Rectal smooth muscle tissue (tissue), 1 donor: ENCODE measurements around the gene GPC5.

ENCODE experiments used
- H3K27ac ChIP-seq: one replicate; pipeline ENCODE4 v1.7.0; 2013; ENCODE audit warnings: low read depth, low read length, inconsistent platforms
- H3K27me3 ChIP-seq: one replicate; pipeline ENCODE4 v1.7.0; 2013; ENCODE audit warnings: low read length; ENCODE audit not compliant: control insufficient read depth, insufficient read depth
- H3K36me3 ChIP-seq: one replicate; pipeline ENCODE4 v1.7.0; 2013; ENCODE audit warnings: low read length; ENCODE audit not compliant: control insufficient read depth, insufficient read depth
- H3K4me1 ChIP-seq: one replicate; pipeline ENCODE4 v1.7.0; 2013; ENCODE audit warnings: low read length; ENCODE audit not compliant: control insufficient read depth, insufficient read depth
- H3K4me3 ChIP-seq: one replicate; pipeline ENCODE4 v1.7.0; 2013; ENCODE audit warnings: low read length
- H3K9ac ChIP-seq: one replicate; pipeline ENCODE4 v1.7.0; 2013; ENCODE audit warnings: low read length

GPC5 gene

DNA sequence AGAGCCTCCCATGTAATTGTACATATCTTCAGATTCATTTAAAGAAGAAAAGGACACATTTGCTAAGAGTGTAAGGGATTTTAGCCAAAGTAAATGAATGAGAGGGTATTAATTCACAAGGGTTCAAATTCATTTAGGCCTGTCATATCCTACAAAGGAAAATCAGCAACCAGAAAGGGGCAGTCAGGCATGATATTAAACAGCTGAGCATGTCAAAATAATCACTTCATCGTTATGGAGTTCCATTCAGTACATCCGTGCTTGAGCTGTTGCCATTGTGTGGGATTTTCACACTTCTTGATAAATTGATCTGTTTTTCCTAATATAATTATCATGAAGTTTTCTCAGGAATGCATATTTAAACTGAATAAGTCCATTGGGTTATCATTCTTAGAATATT lies 567.1 kb downstream of the GPC5 start:
- Histone ChIP-seq H3K4me1 (no peaks in the 10 kb centered on the region), H3K36me3 (no peaks in the 10 kb centered on the region), H3K4me3 (no peak overlapping the region), H3K9ac (no peak overlapping the region), H3K27ac (no peak overlapping the region), H3K27me3 (no peaks in the 10 kb centered on the region)

DNA sequence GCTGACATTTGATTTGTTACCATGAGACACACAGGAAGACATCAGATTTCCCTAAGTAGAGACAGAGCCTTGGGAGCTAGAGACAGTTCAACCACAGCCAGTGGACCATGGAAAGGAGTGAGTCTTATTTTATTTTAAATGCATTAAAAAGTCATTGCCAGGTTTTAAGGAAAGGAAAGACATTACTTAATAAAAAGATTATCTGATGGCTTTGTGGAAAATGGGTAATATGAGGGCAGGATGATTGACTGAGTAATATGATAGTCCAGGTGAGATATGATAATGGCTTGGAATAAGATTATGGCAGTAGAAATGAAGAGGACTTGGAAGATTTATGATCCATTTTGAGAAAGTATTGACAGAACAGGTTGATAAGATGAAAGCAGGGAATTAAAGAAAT lies 580.1 kb downstream of the GPC5 start:
- H3K9ac ChIP-seq: no peak overlapping the region
- H3K27me3 ChIP-seq: no peaks in the 10 kb centered on the region
- no peaks in the 10 kb centered on the region for H3K4me1 ChIP-seq
- no peak overlapping the region for H3K27ac ChIP-seq
- no peaks in the 10 kb centered on the region for H3K36me3 ChIP-seq
- H3K4me3 ChIP-seq: no peak overlapping the region

DNA sequence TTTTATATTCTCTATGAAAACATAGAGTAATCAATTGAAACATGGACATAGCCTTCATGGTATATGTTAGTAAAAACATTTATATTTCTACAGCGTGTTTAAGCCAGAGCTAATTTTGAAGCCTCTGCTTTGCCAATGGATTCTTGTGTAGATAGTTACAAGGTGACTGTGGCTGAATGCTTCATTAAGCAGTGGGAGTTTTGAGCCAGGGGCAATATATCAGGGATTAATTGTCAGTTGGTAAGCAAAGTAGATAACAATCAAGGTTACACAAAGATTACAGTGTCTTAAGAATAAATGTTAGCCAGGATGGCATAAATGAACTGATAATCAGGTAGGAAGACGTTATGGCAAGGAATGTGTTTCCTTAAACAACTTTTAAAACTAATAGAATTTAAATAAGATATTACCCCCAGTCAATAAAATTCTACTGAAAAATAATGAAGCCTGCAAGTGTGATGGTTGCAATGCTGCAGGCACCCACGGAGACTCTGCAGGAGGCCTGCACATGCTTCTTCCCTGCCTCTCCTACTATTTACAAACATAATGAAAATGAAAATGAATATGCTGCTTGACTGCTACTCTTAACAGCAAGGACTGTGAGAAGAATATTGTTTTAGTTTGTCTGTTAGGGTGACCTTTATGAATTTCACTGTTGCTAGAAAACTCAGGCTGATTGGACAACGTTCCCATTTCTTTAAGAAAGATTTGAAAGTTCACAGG lies 588.5 kb downstream of the GPC5 start:
- H3K36me3 ChIP-seq: no peaks in the 10 kb centered on the region
- H3K27ac ChIP-seq: no peak overlapping the region
- H3K4me1 ChIP-seq: no peaks in the 10 kb centered on the region
- H3K9ac ChIP-seq: no peak overlapping the region
- no peak overlapping the region for H3K4me3 ChIP-seq
- no peaks in the 10 kb centered on the region for H3K27me3 ChIP-seq

DNA sequence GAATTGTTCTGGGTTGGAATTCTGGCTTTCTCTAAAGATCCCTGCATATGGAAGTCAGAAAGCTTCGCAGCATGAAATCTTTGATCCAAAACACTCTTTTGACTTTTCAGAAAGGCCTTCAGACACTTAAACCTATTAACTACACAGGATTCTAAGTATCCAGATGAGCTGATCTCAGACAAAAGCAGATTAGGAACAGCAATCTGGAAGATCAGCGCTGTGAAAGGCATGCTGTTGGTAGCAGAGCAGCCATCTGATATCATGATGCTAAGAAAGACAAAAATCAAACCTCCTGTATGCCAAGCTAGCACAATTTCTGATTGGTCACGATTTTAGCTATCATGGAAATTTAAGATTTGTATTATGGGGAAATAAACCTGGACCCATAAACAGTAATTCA lies 589.9 kb downstream of the GPC5 start:
- H3K9ac ChIP-seq: no peak overlapping the region
- H3K4me3 ChIP-seq: no peak overlapping the region

DNA sequence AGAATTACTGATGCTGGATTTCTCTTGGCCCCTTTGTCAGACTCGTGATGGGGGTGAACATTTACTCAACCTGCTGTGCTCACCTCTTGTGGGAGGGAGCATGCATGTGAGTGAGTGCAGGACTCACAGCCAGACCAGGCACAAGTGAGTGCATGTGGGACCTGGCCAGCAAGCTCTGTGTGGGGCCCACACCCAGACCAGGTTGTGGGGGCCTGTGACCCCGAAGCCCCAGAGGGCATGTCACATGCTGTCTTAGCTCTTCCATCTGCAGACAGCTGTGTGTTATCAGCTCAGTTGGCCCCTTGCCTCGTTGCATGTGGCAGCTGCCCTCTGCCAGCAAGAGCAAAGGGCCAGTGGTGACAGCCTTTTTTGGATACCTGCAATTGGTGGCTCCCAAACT lies 614.4 kb downstream of the GPC5 start:
- Histone ChIP-seq H3K4me3 (no peak overlapping the region), H3K4me1 (no peaks in the 10 kb centered on the region), H3K27ac (no peak overlapping the region), H3K9ac (no peak overlapping the region), H3K27me3 (no peaks in the 10 kb centered on the region), H3K36me3 (no peaks in the 10 kb centered on the region)

More for the DNA sequence above, 589.9 kb downstream of the GPC5 start:
- H3K27ac ChIP-seq: no peak overlapping the region
- no peaks in the 10 kb centered on the region for H3K4me1 ChIP-seq
- no peaks in the 10 kb centered on the region for H3K36me3 ChIP-seq
- no peaks in the 10 kb centered on the region for H3K27me3 ChIP-seq

DNA sequence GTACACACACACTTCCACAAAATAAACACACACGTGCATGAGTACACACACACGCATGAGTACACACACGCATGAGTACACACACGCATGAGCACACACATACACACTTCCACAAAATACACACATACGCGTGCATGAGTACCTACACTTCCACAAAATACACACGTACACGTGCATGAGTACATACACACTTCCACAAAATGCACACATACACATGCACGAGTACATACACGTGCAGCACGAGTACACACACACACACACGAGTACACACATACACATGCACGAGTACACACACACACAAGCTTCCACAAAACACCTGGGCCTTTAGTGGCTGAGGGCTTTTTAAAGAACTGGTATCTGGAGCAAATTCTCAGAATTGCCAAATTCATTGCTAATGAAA lies 619.3 kb downstream of the GPC5 start:
- H3K9ac ChIP-seq: no peak overlapping the region

DNA sequence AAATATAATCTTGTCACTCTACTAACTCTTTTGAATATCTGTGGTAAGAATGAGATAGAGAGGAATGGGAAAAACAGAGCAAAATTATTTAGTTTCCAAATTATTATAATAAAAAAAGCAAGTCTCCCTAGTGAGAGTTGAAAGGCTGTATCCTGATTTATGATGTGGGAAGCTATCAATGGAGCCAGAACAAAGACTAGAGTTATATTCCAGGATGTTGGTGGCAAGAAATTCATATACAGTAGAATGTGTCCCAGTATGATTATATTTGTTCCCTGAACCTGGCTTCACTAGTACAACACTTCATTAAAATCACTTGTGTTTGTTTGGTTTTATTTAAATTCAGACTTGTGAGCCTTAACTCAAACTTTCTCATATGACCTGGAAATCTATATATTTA lies 630.3 kb downstream of the GPC5 start:
- Histone ChIP-seq H3K27me3 (no peaks in the 10 kb centered on the region), H3K4me1 (no peaks in the 10 kb centered on the region), H3K4me3 (no peak overlapping the region), H3K36me3 (no peaks in the 10 kb centered on the region), H3K9ac (no peak overlapping the region), H3K27ac (no peak overlapping the region)

More for the DNA sequence above, 619.3 kb downstream of the GPC5 start:
- Histone ChIP-seq H3K27ac (no peak overlapping the region), H3K4me3 (no peak overlapping the region), H3K36me3 (no peaks in the 10 kb centered on the region), H3K4me1 (no peaks in the 10 kb centered on the region), H3K27me3 (no peaks in the 10 kb centered on the region)

DNA sequence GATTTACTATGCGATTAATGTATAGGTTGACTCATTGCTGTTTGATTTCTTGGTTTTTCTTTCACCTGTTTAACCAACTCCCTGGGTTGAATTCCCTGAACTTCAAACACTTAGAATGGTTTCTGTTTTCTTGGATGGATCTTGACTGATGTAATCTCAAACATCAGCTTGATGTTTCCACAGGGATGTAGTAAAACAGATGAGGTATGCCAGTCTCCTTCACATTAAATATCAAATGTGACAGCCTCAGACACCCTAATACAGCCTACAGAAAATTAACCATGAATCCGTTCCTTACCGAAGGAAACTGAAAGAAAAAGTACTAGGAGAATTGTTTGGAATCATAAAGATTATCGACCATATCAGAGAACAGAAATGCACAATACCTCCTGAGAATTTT lies 631.2 kb downstream of the GPC5 start:
- Histone ChIP-seq H3K27ac (no peak overlapping the region), H3K9ac (no peak overlapping the region), H3K27me3 (no peaks in the 10 kb centered on the region), H3K36me3 (no peaks in the 10 kb centered on the region), H3K4me1 (no peaks in the 10 kb centered on the region), H3K4me3 (no peak overlapping the region)

DNA sequence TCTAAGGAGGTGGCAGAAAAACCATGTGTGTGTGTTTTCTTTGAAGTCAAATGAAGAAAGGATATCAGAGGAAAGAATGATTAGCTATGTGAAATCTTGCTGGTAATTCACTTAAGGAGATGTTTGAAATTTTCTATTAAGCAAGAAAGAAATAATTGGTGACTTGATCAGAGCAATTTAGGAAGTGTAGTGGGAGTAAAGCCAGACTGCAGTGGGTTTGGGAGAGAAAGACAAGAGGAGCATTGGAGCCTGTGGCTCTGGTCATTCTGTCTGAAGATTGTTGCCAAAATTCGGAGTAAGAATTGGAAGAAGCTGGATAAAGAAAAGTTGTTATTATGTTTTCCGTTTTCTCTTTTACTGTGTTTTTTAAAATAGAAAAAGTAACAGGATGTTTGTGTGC lies 640.5 kb downstream of the GPC5 start:
- H3K36me3 ChIP-seq: no peaks in the 10 kb centered on the region
- no peaks in the 10 kb centered on the region for H3K27me3 ChIP-seq
- H3K9ac ChIP-seq: no peak overlapping the region
- no peaks in the 10 kb centered on the region for H3K4me1 ChIP-seq
- H3K27ac ChIP-seq: no peak overlapping the region
- H3K4me3 ChIP-seq: no peak overlapping the region

DNA sequence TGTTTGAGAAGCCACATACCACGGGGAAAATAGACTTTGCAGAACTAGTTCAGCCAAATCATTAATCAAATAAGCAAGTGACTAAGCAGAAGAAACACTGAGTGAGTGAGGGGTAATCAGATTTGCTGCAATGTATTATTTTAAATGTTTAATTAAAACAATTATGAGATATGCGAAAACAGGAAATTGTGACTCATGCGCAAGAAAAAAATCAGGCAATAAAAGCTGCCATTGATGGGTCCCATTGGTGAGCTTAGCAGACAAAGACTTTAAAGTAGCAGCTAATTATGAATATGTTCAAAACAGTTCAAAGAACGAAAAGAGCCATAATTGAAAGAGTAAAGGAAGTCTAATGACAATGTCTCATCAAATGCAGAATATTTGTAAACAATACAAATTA lies 644.1 kb downstream of the GPC5 start:
- H3K27ac ChIP-seq: no peak overlapping the region

DNA sequence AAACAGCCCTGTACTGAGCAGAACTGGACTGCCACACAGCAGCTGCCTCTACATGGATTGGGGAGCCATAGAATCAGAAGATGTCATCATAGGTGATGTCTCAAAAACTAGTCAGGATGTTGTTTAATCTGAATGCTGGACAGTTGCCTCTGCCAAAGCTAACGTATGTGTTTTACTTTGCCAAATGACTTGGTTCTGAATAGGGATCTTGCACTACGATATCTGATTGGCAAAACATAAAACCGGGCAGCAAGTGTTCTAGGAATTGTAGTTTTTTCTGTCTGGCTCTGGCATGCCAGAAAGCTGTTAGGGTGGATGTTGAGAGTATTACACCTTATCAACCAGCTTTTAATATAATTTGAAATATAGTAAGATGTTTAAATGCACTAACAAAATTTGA lies 645.9 kb downstream of the GPC5 start:
- Histone ChIP-seq H3K4me1 (no peaks in the 10 kb centered on the region), H3K27me3 (no peaks in the 10 kb centered on the region), H3K27ac (no peak overlapping the region), H3K4me3 (no peak overlapping the region), H3K36me3 (no peaks in the 10 kb centered on the region), H3K9ac (no peak overlapping the region)

More for the DNA sequence above, 644.1 kb downstream of the GPC5 start:
- Histone ChIP-seq H3K27me3 (no peaks in the 10 kb centered on the region), H3K4me1 (no peaks in the 10 kb centered on the region), H3K36me3 (no peaks in the 10 kb centered on the region), H3K9ac (no peak overlapping the region), H3K4me3 (no peak overlapping the region)

DNA sequence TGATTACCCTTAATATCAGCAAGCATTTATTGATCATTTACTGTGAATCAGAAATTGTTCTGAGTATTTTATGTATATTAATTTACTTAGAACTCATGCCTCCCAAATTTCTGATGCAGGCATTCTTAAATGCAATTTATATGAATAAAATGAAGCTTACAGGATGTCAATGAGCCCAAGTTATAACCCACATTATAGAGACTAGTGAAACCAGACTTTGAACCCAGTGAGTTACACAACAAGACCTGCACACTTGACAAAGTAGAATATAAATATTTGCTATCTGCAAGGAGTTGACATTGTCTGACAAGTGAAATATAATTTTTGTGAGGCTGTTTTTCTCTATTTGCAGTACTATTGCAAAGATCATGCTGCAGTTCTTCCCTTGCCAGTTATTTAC lies 656.0 kb downstream of the GPC5 start:
- Histone ChIP-seq H3K27ac (no peak overlapping the region), H3K9ac (no peak overlapping the region), H3K27me3 (no peaks in the 10 kb centered on the region), H3K4me1 (no peaks in the 10 kb centered on the region), H3K36me3 (no peaks in the 10 kb centered on the region), H3K4me3 (no peak overlapping the region)

DNA sequence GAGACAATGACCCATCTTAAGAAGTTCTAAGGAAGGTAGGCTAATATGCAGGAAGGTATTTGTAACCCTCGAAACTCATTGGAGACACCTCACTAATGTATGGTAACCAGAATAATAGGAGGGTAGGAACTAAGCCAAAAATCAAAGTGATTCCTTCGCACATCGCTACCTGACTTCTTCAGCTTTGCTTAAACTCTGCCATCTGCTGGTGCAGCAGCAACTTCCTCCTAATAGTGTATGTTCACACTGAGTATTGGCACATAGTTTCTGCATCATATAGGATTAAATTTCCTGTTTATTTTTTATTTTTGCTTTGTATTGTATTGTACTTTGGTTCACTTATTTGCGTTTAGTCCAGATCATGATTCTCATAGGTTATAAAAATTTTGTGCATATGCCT lies 676.2 kb downstream of the GPC5 start:
- Histone ChIP-seq H3K36me3 (no peaks in the 10 kb centered on the region), H3K4me3 (no peak overlapping the region), H3K4me1 (no peaks in the 10 kb centered on the region), H3K9ac (no peak overlapping the region), H3K27ac (no peak overlapping the region), H3K27me3 (no peaks in the 10 kb centered on the region)
